Measurements from ENCODE around the gene CACNA1C.

CACNA1C gene

DNA sequence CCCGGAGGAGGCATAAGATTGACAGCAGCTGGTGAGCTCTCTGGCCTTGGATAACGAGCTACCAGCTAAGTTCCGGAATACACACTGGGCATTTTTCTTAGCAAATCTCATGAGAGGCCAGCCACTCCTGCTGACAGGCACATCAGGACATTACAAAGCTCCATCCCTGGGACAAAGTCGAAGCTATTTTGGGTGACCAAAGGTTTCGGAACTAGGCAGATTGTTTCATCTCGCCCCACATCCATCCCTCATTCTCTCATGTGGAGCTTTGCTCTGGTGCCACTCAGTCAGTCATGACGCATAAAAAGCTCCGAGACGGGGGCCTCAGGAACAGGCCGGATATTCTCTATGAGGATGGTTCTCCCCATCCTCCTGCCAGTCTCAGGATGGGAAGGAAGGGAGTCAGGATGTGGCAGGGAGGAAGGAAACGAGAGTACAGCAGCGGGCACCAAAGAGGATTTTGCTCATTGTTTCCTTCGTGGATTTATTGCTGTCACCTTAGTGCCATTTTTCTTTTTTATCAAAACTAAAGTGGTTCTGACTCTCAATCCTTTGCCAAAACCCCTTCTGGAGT, 488.9 kb downstream of the CACNA1C start:
- no peak for DNase-seq

- no peak for DNase-seq
Measured at GRCh38 chr12:2543801-2544200, 491.0 kb downstream of the CACNA1C start.

GRCh38 chr12:2544230-2544629, 491.4 kb downstream of the CACNA1C start:
- no peak for DNase-seq

GRCh38 chr12:2547273-2548044, 494.7 kb downstream of the CACNA1C start:
- DNase-seq: no peak

- DNase-seq: no peak
Measured at GRCh38 chr12:2548081-2548480, 495.3 kb downstream of the CACNA1C start.

DNA sequence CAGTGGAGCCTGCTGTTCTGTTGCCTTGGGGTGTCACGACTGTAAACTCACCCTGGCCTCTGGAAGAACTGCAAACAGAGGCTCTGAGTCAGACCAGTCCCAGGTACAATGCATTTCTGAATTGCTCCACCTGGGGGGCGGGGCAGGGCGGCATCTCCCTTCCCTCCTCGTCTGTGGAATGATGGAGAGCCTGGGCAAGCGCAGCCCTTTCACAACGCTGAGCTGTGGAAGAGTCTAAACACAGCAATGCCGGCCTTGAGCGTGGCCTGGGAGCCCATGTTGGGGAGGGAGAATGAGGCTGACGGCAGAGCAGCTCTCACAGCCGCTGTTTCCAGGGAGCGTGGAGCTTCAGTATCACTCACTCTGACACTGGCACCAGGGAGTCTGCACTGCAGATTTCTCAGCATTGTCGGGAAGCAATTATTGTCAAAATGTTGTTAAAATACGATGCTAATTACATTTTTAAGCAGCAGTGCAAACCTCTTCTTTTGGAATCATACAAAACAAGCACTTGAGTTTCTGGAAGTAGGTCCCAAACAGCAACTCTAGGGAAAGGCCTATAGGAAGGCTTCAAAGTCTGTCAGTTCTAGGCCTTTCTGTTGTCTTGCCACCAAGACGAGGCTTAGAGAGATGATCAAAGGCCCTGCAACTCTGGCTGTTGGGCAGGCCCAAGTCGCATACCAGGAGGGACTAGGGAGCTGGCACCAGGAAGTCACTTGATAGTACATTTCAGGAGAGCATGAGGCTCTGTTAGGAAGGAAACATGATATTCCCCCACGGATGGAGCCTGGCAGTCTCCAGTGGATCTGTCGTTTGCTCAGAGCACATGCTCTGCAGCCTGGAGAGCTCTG, 498.0 kb downstream of the CACNA1C start:
- DNase-seq: peak; percentile 16

- DNase-seq: no peak
Measured at GRCh38 chr12:2551412-2551900, 498.7 kb downstream of the CACNA1C start.

- DNase-seq: no peak
Measured at GRCh38 chr12:2552000-2552756, 499.4 kb downstream of the CACNA1C start.

DNA sequence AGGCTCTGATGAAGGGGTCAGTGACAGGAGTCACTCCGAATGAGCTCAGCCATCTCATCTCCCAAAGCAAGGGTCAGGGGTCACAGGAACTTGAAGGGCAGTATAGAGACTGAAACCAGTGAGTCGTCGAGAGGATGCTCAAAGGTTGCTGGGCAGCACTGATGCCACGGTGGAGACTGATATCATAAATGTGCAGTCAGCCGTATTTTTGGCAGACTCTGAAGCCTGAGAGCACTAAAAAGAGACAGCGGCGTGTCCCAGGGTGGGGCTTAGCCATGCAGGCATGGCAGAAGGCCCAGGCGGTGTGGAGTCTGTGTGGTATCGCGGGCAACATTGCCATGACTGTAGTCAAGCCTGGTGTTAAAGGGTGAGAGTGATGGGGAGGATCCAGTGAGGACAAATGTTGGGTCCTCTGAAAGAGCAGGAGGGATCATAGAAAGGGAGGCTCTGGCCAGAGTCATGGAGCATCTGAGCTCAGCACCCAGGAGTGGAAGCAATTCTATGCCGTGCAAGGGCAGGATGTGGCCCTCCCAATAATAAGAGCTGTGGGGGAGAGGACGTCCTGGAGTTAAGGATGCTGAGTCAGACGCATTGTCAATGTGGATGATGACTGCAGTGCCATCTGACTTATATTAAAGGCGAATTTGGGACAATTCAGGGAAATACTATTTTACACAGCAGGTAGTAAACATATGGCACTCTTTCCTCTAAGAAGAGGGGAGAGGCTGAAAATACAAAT, 500.8 kb downstream of the CACNA1C start:
- DNase-seq: no peak

- DNase-seq: peak; percentile 94
Measured at GRCh38 chr12:2555487-2556082, 502.8 kb downstream of the CACNA1C start.

GRCh38 chr12:2557597-2557996, 504.8 kb downstream of the CACNA1C start:
- DNase-seq: no peak

- DNase-seq: no peak
Measured at GRCh38 chr12:2559931-2560330, 507.1 kb downstream of the CACNA1C start.

DNA sequence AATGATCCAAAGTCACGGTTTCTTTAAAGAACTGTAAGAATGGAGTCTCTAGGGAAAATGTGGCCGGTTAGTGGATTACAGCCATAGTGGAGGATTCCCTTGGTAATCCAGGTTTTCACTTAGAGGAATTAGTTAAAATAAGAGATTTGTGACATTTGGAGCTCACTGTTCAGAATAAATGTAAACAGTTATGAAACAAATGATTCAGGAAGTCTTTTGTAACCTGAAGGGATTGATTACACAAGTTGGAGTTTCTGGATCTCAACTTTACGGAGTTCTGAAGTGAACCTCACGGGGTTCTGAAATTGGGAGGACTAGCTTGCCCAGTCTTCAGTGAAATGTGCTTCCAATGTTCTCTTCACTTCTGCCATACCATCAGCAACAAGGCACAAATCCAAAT, 507.6 kb downstream of the CACNA1C start:
- DNase-seq: no peak

DNA sequence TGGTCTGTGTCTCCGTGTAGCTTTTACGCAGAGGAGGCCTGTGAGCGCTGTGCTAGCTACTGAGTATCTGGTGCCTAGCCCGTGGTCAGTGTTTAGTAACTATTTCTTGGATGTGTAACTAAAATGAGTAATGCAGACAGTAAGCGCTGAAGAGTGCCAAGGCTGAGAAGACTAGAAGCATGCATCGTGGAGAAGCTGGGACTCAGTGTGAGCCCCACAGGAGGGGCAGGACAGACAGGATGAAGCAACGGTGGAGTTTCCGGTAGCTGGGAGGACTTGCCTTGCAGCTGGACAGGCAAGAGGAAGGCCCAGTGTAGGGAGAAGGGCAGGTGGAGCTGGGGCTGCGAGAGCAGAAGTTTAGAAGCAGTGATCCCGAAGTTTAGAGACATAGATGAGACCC, 508.6 kb downstream of the CACNA1C start:
- DNase-seq: no peak

GRCh38 chr12:2562400-2562799, 509.6 kb downstream of the CACNA1C start:
- no peak for DNase-seq

DNA sequence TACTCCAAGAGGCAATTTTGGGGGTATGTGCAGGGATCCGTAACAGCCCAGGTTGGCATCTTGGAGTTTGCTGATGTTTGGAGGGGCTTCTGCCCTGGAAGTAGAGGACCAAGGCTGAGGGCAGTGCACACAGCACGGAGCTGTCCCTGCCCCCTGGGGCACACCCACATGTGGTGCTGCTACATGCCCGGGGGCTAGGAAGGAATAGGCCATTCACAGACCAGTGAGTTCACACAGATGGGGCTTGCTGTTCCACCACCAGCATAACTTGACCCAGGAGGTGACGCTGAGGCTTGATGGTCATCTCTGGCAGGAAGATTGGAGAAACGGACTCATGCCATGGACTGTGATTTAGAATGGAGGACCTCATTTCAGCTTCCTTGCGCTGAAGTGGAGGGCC, 510.9 kb downstream of the CACNA1C start:
- no peak for DNase-seq

GRCh38 chr12:2566161-2566560, 513.4 kb downstream of the CACNA1C start:
- no peak for DNase-seq

DNA sequence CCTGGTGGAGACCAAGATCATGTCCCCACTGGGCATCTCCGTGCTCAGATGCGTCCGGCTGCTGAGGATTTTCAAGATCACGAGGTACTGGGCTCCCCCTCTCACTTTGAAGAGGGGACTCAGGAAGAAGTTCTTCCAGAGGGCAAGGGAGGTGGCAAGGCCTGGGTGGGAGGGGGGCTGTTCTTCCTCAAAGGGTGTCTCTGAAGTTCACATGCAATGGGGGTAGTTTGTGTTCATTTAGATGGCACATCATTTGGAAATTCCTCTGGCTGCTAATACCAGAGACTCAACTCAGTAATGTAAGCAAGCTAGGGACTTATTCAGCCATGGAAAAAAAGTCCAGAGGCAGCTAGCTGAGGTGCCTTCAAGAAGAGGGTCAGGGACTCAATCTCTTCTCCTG, 514.9 kb downstream of the CACNA1C start:
- DNase-seq: no peak

DNA sequence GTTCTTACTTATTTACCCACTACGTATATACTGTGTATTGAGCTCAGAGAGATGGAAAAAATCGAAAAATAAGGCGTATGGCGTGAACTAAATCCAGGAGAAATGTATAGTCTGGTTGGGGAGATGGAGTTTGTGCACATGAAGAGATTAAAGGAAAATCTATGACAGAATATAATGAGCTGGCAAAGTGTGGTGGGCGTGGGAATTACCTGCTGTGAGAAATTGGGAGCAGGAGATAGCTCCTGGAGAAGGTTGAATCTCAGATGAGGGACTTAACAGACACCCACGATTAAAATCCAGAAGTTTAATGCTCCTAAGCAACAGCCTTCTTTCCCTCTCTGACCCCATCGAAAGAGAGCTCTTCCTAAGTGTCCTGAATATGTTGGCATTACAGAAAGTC, 517.8 kb downstream of the CACNA1C start:
- no peak for DNase-seq

DNA sequence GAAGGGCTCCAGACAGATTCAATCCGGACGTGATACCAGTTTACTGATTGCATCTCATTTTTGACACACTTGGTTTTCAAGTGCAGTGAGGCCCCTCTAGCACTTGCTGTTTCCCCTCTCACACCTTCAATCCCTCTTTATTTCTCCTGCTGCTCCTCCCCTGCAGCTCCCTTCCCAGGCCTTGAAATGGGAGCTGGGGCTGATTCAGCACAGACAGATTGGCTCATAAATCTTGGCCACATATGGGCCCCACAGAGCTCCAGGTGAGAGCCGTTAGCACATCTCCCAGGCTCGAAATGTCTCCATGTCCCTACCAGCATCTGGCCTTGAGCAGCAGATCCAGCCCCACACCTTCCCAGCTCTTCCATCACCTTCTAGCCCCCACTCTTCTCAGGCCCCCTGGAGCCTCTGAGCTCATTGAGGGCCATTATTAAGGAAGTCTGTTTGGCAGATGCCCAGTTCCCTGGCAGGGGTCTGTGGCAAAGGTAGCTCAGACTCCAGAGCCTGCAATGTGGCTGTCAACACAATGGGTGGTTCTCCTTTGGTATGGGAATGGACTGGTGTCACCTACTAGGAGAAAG, 521.7 kb downstream of the CACNA1C start:
- DNase-seq: no peak

- no peak for DNase-seq
Measured at GRCh38 chr12:2575245-2575644, 522.5 kb downstream of the CACNA1C start.
